HepG2 (cell line): ENCODE results near the gene ZNF292. TPM values are rescaled to one million over a fixed set of nuclear protein-coding genes. Genes with fewer than 3 reads are reported as not detected.

Experiments
- ATAC-seq: fragments of 200-7000 bp; cut with Tn5 transposase; 3 replicates; pipeline ENCODE4 v1.9.1; 2020; ENCODE audit warnings: mild to moderate bottlenecking, moderate library complexity
- BruUV-seq: library from RNA; stranded (reverse); fragments of 400-500 nt; replicated peaks from 2 replicates; lab custom pipeline; 2021; lab: Mats Ljungman, UMichigan
- CTCF ChIA-PET: fragments of 300-600 bp; formaldehyde crosslinking; extraction: SDS; loops from one replicate; lab custom pipeline; 2021; ENCODE audit warnings: low total read pairs, inconsistent platforms, low intra/inter-chr PET ratio; lab: Yijun Ruan, JAX
- POLR2A ChIA-PET: fragments of 350-600 bp; sonication (Branson Sonifier 250); formaldehyde crosslinking; loops from one replicate; lab custom pipeline; 2020; ENCODE audit warnings: antibody characterized with exemption, inconsistent platforms; lab: Yijun Ruan, JAX
- DNase-seq: peaks from one replicate; pipeline ENCODE4 v3.0.0-alpha.2; 2015; ENCODE audit warnings: low spot score
- FAIRE-seq: peaks from 3 replicates; lab custom pipeline; 2011; peaks lifted over from hg19 to GRCh38; lab: Jason Lieb, UNC
- H2AFZ ChIP-seq: one replicate; pipeline ENCODE4 v1.6.1; 2011; ENCODE audit warnings: low read length, inconsistent platforms
- H3K27ac ChIP-seq: fragments of 300-600 bp; 3 replicates; pipeline ENCODE4 v1.8.0; 2011; ENCODE audit warnings: mixed run types, mild to moderate bottlenecking, mixed read lengths, low read length, inconsistent platforms; ENCODE audit not compliant: insufficient read depth; ENCODE audit errors: extremely low read length
- H3K27me3 ChIP-seq, 2 experiments: fragments of 200-600 bp in 1 of 2; 2 replicates in 1 of 2; 3 replicates in 1 of 2; pipeline versions ENCODE4 v1.6.0 to v1.8.0; 2011; ENCODE audit warnings: low read length in 2 of 2, mild to moderate bottlenecking in 2 of 2, moderate library complexity in 2 of 2, inconsistent platforms in 1 of 2; ENCODE audit not compliant: insufficient read depth in 2 of 2, control insufficient read depth in 1 of 2
- H3K36me3 ChIP-seq, 2 experiments: fragments of 200-600 bp in 1 of 2; replicated peaks in 1 of 2; 2 replicates in 1 of 2; 3 replicates in 1 of 2; pipeline versions ENCODE4 v1.5.1 to v1.8.0; 2011; ENCODE audit warnings: low read length in 2 of 2, inconsistent platforms in 1 of 2; ENCODE audit not compliant: insufficient read depth in 2 of 2, control insufficient read depth in 1 of 2
- H3K4me1 ChIP-seq: 2 replicates; pipeline ENCODE4 v1.5.1; 2012; ENCODE audit warnings: low read length, inconsistent platforms; ENCODE audit not compliant: insufficient read depth
- H3K4me2 ChIP-seq: 2 replicates; pipeline ENCODE4 v1.6.0; 2011; ENCODE audit warnings: low read depth, low read length, inconsistent platforms
- H3K4me3 ChIP-seq, 3 experiments: fragments of 200-600 bp in 1 of 3; sonication (generic), shearing (Covaris generic) in 1 of 3; replicated peaks in 1 of 3; 2 replicates each; pipeline ENCODE4 v1.5.1; 2011 to 2016; ENCODE audit warnings: low read length in 3 of 3, inconsistent platforms in 2 of 3, low read depth in 2 of 3, mild to moderate bottlenecking in 2 of 3, control low read depth in 1 of 3, mixed read lengths in 1 of 3; ENCODE audit not compliant: insufficient read depth in 1 of 3
- H3K79me2 ChIP-seq: one replicate; pipeline ENCODE4 v1.6.1; 2011; ENCODE audit warnings: low read length, inconsistent platforms; ENCODE audit not compliant: insufficient read depth
- H3K9ac ChIP-seq: 2 replicates; pipeline ENCODE4 v1.6.0; 2011; ENCODE audit warnings: mild to moderate bottlenecking, low read depth, low read length, inconsistent platforms; ENCODE audit not compliant: insufficient read depth
- H3K9me3 ChIP-seq: 2 replicates; pipeline ENCODE4 v1.5.1; 2012; ENCODE audit warnings: mild to moderate bottlenecking, low read length
- H4K20me1 ChIP-seq: 2 replicates; pipeline ENCODE4 v1.6.0; 2011; ENCODE audit warnings: inconsistent platforms, mild to moderate bottlenecking, low read length, moderate library complexity; ENCODE audit not compliant: insufficient read depth
- NCOA2 ChIP-seq: sonication (generic); formaldehyde crosslinking; IDR thresholded peaks from 2 replicates; pipeline ENCODE4 v1.8.0; 2022; ENCODE audit warnings: inconsistent platforms
- NCOA5 ChIP-seq: sonication (generic); formaldehyde crosslinking; IDR thresholded peaks from 2 replicates; pipeline ENCODE4 v1.4.0; 2020; ENCODE audit warnings: missing genetic modification reagents
- WGBS: methylation state at CpG from one replicate; pipeline ENCODE4 v1.1.6; 2017; ENCODE audit warnings: low lambda C conversion rate; 5-methylcytosine and 5-hydroxymethylcytosine counted together
- in situ Hi-C: cut with HindIII; loops from 2 replicates; pipeline ENCODE4 v1.10.0; 2017; ENCODE audit warnings: low pct_unique_long_range_greater_than_20kb; ENCODE audit not compliant: extremely low pct_ligation_motif_present
- intact Hi-C: fragments of 100-400 bp; cut with micrococcal nuclease; formaldehyde crosslinking; loops from one replicate; pipeline ENCODE4 v1.10.0; 2022; ENCODE audit not compliant: unreplicated experiment
- polyA plus RNA-seq, 8 experiments: library from polyadenylated mRNA; depleted of rRNA in 3 of 8; stranded (reverse) in 7 of 8; unstranded in 1 of 8; fragments of >200 nt; fragmentation: Illumina TruSeq in 4 of 8; extraction: Trizol in 4 of 8; gene quantifications; 2 replicates each; pipeline versions ENCODE4 v1.2.1 to v1.2.3, GENCODE V29; 2011 to 2016; ENCODE audit warnings: low read depth in 4 of 8, missing spikeins in 1 of 8, mixed read lengths in 1 of 8; ENCODE audit not compliant: insufficient read depth in 1 of 8
- total RNA-seq, 5 experiments: library from RNA; depleted of rRNA; stranded (reverse); fragments of >200 nt; fragmentation: Illumina TruSeq; extraction: Trizol; gene quantifications; 2 replicates each; pipeline ENCODE4 v1.2.3, GENCODE V29; 2016; ENCODE audit warnings: low read depth in 1 of 5
- TF ChIP-seq, protein P1 (sequence below): sonication (generic); formaldehyde crosslinking; IDR thresholded peaks from 2 replicates; pipeline ENCODE4 v1.4.0; 2020; ENCODE audit warnings: missing genetic modification reagents, mild to moderate bottlenecking, borderline replicate concordance
- TF ChIP-seq, protein P2 (sequence below): sonication (generic); formaldehyde crosslinking; IDR thresholded peaks from one replicate; pipeline ENCODE4 v1.5.1; 2020; ENCODE audit warnings: mild to moderate bottlenecking, missing genetic modification reagents; ENCODE audit errors: not compliant biosample characterization
- TF ChIP-seq, protein P3 (sequence below): sonication (generic); formaldehyde crosslinking; IDR thresholded peaks from 2 replicates; pipeline ENCODE4 v1.8.0; 2022; ENCODE audit warnings: mild to moderate bottlenecking, missing genetic modification reagents

ZNF292 gene
- total and polyA plus RNA-seq, 2 of the 13 experiments (the other 11 are each of a cell fraction or from before 2014, with no cell fraction given): 9.9 to 12.8 TPM

DNA sequence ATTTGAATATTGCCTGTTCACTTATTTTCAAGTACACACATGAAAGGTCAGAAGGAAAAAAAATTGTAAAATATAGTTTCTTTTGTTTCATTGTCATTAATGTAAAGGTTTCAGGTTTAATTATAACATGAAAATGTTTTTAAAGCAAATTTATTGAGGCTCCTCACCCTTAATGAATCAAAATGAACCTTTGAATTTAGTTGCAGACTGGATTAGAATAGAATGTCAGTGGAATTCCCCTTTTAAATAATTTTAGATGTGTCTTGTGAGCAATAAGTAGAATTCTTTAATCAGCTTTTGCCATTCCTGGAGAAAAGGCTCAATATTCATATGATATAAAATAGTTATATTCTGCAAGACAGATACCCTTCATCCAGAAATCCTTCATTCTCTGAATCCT is 96.4 kb downstream of the ZNF292 start (continued):
- TF ChIP-seq, protein P1, sequence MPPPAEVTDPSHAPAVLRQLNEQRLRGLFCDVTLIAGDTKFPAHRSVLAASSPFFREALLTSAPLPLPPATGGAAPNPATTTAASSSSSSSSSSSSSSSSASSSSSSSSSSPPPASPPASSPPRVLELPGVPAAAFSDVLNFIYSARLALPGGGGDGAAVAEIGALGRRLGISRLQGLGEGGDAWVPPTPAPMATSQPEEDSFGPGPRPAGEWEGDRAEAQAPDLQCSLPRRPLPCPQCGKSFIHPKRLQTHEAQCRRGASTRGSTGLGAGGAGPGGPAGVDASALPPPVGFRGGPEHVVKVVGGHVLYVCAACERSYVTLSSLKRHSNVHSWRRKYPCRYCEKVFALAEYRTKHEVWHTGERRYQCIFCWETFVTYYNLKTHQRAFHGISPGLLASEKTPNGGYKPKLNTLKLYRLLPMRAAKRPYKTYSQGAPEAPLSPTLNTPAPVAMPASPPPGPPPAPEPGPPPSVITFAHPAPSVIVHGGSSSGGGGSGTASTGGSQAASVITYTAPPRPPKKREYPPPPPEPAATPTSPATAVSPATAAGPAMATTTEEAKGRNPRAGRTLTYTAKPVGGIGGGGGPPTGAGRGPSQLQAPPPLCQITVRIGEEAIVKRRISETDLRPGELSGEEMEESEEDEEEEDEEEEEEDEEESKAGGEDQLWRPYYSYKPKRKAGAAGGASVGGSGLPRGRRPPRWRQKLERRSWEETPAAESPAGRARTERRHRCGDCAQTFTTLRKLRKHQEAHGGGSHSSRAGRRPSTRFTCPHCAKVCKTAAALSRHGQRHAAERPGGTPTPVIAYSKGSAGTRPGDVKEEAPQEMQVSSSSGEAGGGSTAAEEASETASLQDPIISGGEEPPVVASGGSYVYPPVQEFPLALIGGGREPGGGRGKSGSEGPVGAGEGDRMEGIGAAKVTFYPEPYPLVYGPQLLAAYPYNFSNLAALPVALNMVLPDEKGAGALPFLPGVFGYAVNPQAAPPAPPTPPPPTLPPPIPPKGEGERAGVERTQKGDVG (CRISPR knock-in tag): no peak

DNA sequence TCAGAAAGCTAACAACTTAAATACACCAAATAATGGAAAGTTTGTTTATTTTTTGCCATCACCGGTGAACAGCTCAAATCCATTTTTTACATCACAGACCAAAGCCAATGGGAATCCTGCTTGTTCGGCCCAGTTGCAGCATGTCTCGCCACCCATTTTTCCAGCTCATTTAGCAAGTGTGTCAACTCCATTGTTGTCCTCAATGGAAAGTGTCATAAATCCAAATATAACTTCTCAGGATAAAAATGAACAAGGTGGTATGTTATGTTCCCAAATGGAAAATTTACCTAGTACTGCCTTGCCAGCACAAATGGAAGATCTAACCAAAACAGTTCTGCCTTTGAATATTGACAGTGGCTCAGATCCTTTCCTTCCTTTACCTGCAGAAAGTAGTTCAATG is 101.7 kb downstream of the ZNF292 start:
- Histone ChIP-seq H3K9me3 (no peaks in the 10 kb centered on the region), H2AFZ (no peak overlapping the region), H3K4me2 (no peak overlapping the region), H3K4me1 (no peaks in the 10 kb centered on the region), H3K27ac (no peak overlapping the region), H3K79me2 (no peaks in the 10 kb centered on the region), H3K36me3 (peaks cover 15 to 59% of the 10 kb centered on the region in 2 experiments), H4K20me1 (no peaks in the 10 kb centered on the region), H3K4me3 (no peak overlapping the region), H3K27me3 (no peaks in the 10 kb centered on the region), H3K9ac (no peak overlapping the region)
- BruUV-seq: no TSS peak
- no peak for DNase-seq
- TF ChIP-seq NCOA5: no peak
- no peak for TF ChIP-seq NCOA2 (CRISPR knock-in tag)
- TF ChIP-seq, protein P2, sequence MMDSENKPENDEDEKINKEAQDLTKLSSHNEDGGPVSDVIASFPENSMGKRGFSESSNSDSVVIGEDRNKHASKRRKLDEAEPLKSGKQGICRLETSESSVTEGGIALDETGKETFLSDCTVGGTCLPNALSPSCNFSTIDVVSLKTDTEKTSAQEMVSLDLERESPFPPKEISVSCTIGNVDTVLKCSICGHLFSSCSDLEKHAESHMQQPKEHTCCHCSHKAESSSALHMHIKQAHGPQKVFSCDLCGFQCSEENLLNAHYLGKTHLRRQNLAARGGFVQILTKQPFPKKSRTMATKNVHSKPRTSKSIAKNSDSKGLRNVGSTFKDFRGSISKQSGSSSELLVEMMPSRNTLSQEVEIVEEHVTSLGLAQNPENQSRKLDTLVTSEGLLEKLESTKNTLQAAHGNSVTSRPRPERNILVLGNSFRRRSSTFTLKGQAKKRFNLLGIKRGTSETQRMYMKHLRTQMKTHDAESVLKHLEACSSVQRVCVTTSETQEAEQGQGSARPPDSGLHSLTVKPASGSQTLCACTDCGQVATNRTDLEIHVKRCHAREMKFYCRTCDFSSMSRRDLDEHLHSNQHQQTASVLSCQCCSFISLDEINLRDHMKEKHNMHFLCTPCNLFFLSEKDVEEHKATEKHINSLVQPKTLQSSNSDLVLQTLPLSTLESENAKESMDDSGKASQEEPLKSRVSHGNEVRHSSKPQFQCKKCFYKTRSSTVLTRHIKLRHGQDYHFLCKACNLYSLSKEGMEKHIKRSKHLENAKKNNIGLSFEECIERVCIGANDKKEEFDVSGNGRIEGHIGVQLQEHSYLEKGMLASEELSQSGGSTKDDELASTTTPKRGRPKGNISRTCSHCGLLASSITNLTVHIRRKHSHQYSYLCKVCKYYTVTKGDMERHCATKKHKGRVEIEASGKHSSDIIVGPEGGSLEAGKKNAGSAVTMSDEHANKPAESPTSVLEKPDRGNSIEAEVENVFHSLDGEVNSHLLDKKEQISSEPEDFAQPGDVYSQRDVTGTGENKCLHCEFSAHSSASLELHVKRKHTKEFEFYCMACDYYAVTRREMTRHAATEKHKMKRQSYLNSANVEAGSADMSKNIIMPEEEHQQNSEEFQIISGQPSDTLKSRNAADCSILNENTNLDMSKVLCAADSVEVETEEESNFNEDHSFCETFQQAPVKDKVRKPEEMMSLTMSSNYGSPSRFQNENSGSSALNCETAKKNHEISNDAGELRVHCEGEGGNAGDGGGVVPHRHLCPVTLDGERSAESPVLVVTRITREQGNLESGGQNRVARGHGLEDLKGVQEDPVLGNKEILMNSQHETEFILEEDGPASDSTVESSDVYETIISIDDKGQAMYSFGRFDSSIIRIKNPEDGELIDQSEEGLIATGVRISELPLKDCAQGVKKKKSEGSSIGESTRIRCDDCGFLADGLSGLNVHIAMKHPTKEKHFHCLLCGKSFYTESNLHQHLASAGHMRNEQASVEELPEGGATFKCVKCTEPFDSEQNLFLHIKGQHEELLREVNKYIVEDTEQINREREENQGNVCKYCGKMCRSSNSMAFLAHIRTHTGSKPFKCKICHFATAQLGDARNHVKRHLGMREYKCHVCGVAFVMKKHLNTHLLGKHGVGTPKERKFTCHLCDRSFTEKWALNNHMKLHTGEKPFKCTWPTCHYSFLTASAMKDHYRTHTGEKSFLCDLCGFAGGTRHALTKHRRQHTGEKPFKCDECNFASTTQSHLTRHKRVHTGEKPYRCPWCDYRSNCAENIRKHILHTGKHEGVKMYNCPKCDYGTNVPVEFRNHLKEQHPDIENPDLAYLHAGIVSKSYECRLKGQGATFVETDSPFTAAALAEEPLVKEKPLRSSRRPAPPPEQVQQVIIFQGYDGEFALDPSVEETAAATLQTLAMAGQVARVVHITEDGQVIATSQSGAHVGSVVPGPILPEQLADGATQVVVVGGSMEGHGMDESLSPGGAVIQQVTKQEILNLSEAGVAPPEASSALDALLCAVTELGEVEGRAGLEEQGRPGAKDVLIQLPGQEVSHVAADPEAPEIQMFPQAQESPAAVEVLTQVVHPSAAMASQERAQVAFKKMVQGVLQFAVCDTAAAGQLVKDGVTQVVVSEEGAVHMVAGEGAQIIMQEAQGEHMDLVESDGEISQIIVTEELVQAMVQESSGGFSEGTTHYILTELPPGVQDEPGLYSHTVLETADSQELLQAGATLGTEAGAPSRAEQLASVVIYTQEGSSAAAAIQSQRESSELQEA (CRISPR knock-in tag): no peak
- TF ChIP-seq, protein P3, sequence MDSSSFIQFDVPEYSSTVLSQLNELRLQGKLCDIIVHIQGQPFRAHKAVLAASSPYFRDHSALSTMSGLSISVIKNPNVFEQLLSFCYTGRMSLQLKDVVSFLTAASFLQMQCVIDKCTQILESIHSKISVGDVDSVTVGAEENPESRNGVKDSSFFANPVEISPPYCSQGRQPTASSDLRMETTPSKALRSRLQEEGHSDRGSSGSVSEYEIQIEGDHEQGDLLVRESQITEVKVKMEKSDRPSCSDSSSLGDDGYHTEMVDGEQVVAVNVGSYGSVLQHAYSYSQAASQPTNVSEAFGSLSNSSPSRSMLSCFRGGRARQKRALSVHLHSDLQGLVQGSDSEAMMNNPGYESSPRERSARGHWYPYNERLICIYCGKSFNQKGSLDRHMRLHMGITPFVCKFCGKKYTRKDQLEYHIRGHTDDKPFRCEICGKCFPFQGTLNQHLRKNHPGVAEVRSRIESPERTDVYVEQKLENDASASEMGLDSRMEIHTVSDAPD (CRISPR knock-in tag): no peak
- ChIA-PET CTCF (no interaction called here), POLR2A (no interaction called here)
- intact Hi-C loops: no loop called here
- ATAC-seq: no peak
- WGBS: 97% methylated on average over 3 of the region's 3 CpGs
- in situ Hi-C loops: no loop called here
- FAIRE-seq: no peak
